MCF 10A (cell line): ENCODE results near the gene OCRL. TPM values are rescaled to one million over a fixed set of nuclear protein-coding genes. Genes with fewer than 3 reads are reported as not detected.

Source experiments
- BruUV-seq: library from RNA; stranded (reverse); fragments of 400-500 nt; replicated peaks from 2 replicates; lab custom pipeline; 2021; lab: Mats Ljungman, UMichigan
- CTCF ChIA-PET: fragments of 300-600 bp; sonication (Branson Sonifier 250); formaldehyde crosslinking; extraction: SDS; loops from one replicate; lab custom pipeline; 2021; ENCODE audit warnings: antibody characterized with exemption, inconsistent platforms; lab: Yijun Ruan, JAX
- POLR2A ChIA-PET: fragments of 300-600, 350-650 bp; sonication (Branson Sonifier 250); formaldehyde crosslinking; extraction: SDS; loops from one replicate; lab custom pipeline; 2020; ENCODE audit warnings: antibody characterized with exemption, inconsistent platforms; lab: Yijun Ruan, JAX
- DNase-seq: peaks from one replicate; pipeline ENCODE4 v3.0.0-alpha.2; 2018; ENCODE audit not compliant: unreplicated experiment
- H3K27ac Mint-ChIP-seq: one replicate; pipeline ENCODE4 v1.8.0; 2022; ENCODE audit warnings: mild to moderate bottlenecking, low read depth, mixed read lengths; ENCODE audit not compliant: unreplicated experiment
- H3K27me3 Mint-ChIP-seq: one replicate; pipeline ENCODE4 v1.8.0; 2022; ENCODE audit warnings: mixed read lengths; ENCODE audit not compliant: insufficient read depth, unreplicated experiment
- H3K36me3 Mint-ChIP-seq: one replicate; pipeline ENCODE4 v1.8.0; 2022; ENCODE audit warnings: mild to moderate bottlenecking, moderate library complexity, mixed read lengths; ENCODE audit not compliant: insufficient read depth, unreplicated experiment
- H3K4me1 Mint-ChIP-seq: one replicate; pipeline ENCODE4 v1.8.0; 2022; ENCODE audit warnings: mixed read lengths; ENCODE audit not compliant: insufficient read depth, unreplicated experiment
- H3K4me3 Mint-ChIP-seq: one replicate; pipeline ENCODE4 v1.8.0; 2022; ENCODE audit warnings: mild to moderate bottlenecking, moderate library complexity, mixed read lengths; ENCODE audit not compliant: unreplicated experiment
- H3K9me3 Mint-ChIP-seq: one replicate; pipeline ENCODE4 v1.8.0; 2022; ENCODE audit warnings: mixed read lengths; ENCODE audit not compliant: unreplicated experiment
- CTCF ChIP-seq: fragments of 200-600 bp; IDR thresholded peaks from one replicate; pipeline ENCODE4 v1.8.0; 2022; ENCODE audit warnings: antibody characterized with exemption, mild to moderate bottlenecking; ENCODE audit not compliant: unreplicated experiment
- intact Hi-C: fragments of 100-400 bp; cut with micrococcal nuclease; formaldehyde crosslinking; loops from 2 replicates; pipeline ENCODE4 v1.14.1; 2022
- total RNA-seq: library from RNA; stranded (reverse); gene quantifications from 2 replicates; pipeline ENCODE4 v1.2.3, GENCODE V29; 2022

The OCRL gene
- total RNA-seq, 1 experiment from 2014 or later, result 25.3 TPM

GRCh38 chrX:129522184-129523078, 17.6 kb upstream of the OCRL start:
- Mint-ChIP-seq H3K36me3 (no peaks in the 10 kb centered on the region), H3K27ac (peak overlapping the region; percentile 51), H3K9me3 (no peaks in the 10 kb centered on the region), H3K4me1 (no peaks in the 10 kb centered on the region), H3K4me3 (peak overlapping the region; percentile 75), H3K27me3 (no peaks in the 10 kb centered on the region)
- no TSS peak for BruUV-seq
- peak; percentile 73 for DNase-seq
- intact Hi-C loops, result no loop called here
- ChIA-PET CTCF (interaction anchor here (0.7 kb wide), 1 partner anchor 13 kb away, joined by 3 read pairs; no protein-coding TSS in a partner anchor), POLR2A (interaction anchor here (0.6 to 1.6 kb wide), 4 partner anchors 29 to 541 kb away, joined by 3 to 5 read pairs (median 4); partner anchors contain the start of gene UTP14A)
- TF ChIP-seq CTCF, result no peak

GRCh38 chrX:129523079-129523911, 16.8 kb upstream of the OCRL start, which contains the start of gene SMARCA1:
Gene SMARCA1 (minus strand): TSS chrX:129523490. CDS start chrX:129523370, 120 bp downstream.
- Mint-ChIP-seq H3K4me1 (no peaks in the 10 kb centered on the region), H3K27me3 (no peaks in the 10 kb centered on the region), H3K4me3 (peak within 1 kb of the TSS; percentile 75), H3K9me3 (no peaks in the 10 kb centered on the region), H3K27ac (peak within 1 kb of the TSS; percentile 51), H3K36me3 (no peaks in the 10 kb centered on the region)
- no peak for TF ChIP-seq CTCF
- no TSS peak for BruUV-seq
- no peak for DNase-seq
- ChIA-PET POLR2A (interaction anchor here (1.4 to 1.6 kb wide), 2 partner anchors 17 to 383 kb away, joined by 3 to 4 read pairs; partner anchors contain the start of genes OCRL and UTP14A), CTCF (no interaction called here)
- intact Hi-C loops, result no loop called here

- no peak overlapping the region for H3K27ac Mint-ChIP-seq
- CTCF ChIA-PET, result no interaction called here
- intact Hi-C loops, result no loop called here
- POLR2A ChIA-PET, result interaction anchor here (1.4 to 1.6 kb wide), 2 partner anchors 16 to 382 kb away, joined by 3 to 4 read pairs; partner anchors contain the start of genes OCRL and UTP14A
- TF ChIP-seq CTCF, result no peak
- H3K36me3 Mint-ChIP-seq, result no peaks in the 10 kb centered on the region
- no peaks in the 10 kb centered on the region for H3K27me3 Mint-ChIP-seq
- H3K4me3 Mint-ChIP-seq, result peak overlapping the region; percentile 75
- no peak for DNase-seq
- H3K4me1 Mint-ChIP-seq, result no peaks in the 10 kb centered on the region
- H3K9me3 Mint-ChIP-seq, result no peaks in the 10 kb centered on the region
- BruUV-seq, result no TSS peak
These were observed 15.7 kb upstream of the OCRL start for GRCh38 chrX:129524250-129524850.
